Heart left ventricle (tissue), 16 donors: ENCODE measurements around the gene TOM1. TPM values are rescaled to one million over a fixed set of nuclear protein-coding genes. Genes with fewer than 3 reads are reported as not detected.

Experiments used
- ATAC-seq, 4 donors: fragments of 200-7000 bp; cut with Tn5 transposase; one replicate each; pipeline ENCODE4 v1.9.1; 2020 to 2022; ENCODE audit warnings: moderate library complexity in 4 of 4, mild to moderate bottlenecking in 3 of 4, moderate number of reproducible peaks in 1 of 4
- DNase-seq, 5 donors: peaks; one replicate each; pipeline ENCODE4 v3.0.0-alpha.2; 2020
- H3K27ac ChIP-seq, 12 donors: fragments of 200-600 bp; sonication (generic) in 4 of 12; one replicate each; pipeline versions ENCODE4 v1.5.0 to v1.8.0; 2016 to 2022; ENCODE audit warnings: mild to moderate bottlenecking in 2 of 12
- H3K27me3 ChIP-seq, 9 donors: fragments of 200-600 bp; sonication (generic) in 2 of 9; one replicate each; pipeline versions ENCODE4 v1.5.1 to v1.8.0; 2016 to 2022; ENCODE audit warnings: mild to moderate bottlenecking in 3 of 9
- H3K36me3 ChIP-seq, 9 donors: fragments of 200-600 bp; sonication (generic) in 2 of 9; one replicate each; pipeline versions ENCODE4 v1.5.0 to v1.8.0; 2018 to 2022; ENCODE audit warnings: mild to moderate bottlenecking in 2 of 9
- H3K4me1 ChIP-seq, 12 donors: fragments of 200-600 bp; sonication (generic) in 4 of 12; one replicate each; pipeline versions ENCODE4 v1.5.0 to v1.8.0; 2016 to 2022; ENCODE audit warnings: mild to moderate bottlenecking in 3 of 12
- H3K4me3 ChIP-seq, 12 donors: fragments of 200-600 bp; sonication (generic) in 4 of 12; one replicate each; pipeline versions ENCODE4 v1.5.0 to v1.8.0; 2017 to 2022; ENCODE audit warnings: mild to moderate bottlenecking in 9 of 12, moderate library complexity in 4 of 12
- H3K9me3 ChIP-seq, 12 donors: fragments of 200-600 bp; sonication (generic) in 4 of 12; one replicate each; pipeline versions ENCODE4 v1.5.0 to v1.8.0; 2016 to 2022; ENCODE audit warnings: mild to moderate bottlenecking in 1 of 12
- POLR2A ChIP-seq, 2 donors: fragments of 450-650 bp; IDR thresholded peaks; one replicate each; pipeline ENCODE4 v1.6.1; 2017; ENCODE audit warnings: antibody characterized with exemption in 2 of 2, mild to moderate bottlenecking in 2 of 2, moderate library complexity in 2 of 2
- WGBS, 4 donors: extraction: QIAGEN DNeasy Blood & Tissue Kit in 2 of 4; methylation state at CpG; one replicate each; pipeline versions ENCODE4 v1.1.5 to v1.1.7; 2013 to 2018; 5-methylcytosine and 5-hydroxymethylcytosine counted together
- intact Hi-C, 10 donors: fragments of 100-400 bp; cut with DNase I; formaldehyde crosslinking; loops; one replicate each; pipeline versions ENCODE4 v1.11.1 to v1.14.2; 2022
- polyA plus RNA-seq, 2 donors: library from polyadenylated mRNA; stranded (reverse); fragments of 200-250 nt; gene quantifications; one replicate each; pipeline ENCODE4 v1.2.3, GENCODE V29; 2013
- total RNA-seq, 9 donors: library from RNA; depleted of rRNA in 2 of 9; stranded (reverse); fragments of >200 nt in 2 of 9; fragmentation: NEBNext Ultra II Directional in 3 of 9; extraction: Animal tissue kit (Norgen Biotek cat#: 25700) in 3 of 9; gene quantifications; one replicate each; pipeline versions ENCODE4 v1.1.0 to v1.2.4, GENCODE V29; 2016 to 2023
- TF ChIP-seq, protein P1 (sequence below), 12 donors: fragments of 200-600 bp; sonication (generic) in 4 of 12; IDR thresholded peaks; one replicate each; pipeline versions ENCODE4 v1.5.0 to v1.8.0; 2018 to 2022; ENCODE audit warnings: antibody characterized with exemption in 12 of 12, mild to moderate bottlenecking in 5 of 12
- donor health status: ischemic (EF 13 %, LVEDD 7.1; RV severe dilation, severe dysfunction).
- donor health status: healthy with polysubstance abuse.
- donor health status: DM: no; HTN: yes; CAD: no.
- donor health status: DM: no; HTN: no; CAD: no.
- donor health status: ischemic (EF 25% LVEDD 6.9; RV normal size, moderate dysfunction).
- donor health status: ischemic (EF 25% LVEDD 5.7; RV mildly dilated, moderate dysfunction).
- donor health status: healthy.
- donor health status: DM: yes; HTN: yes; CAD: no.
- donor health status: ischemic (EF 35%, LVEDD 5.7; RV mildly dilated, moderate dysfunction).
- donor health status: nonischemic (EF 11% LVEDD 7.7; RV severe dilation, severe dysfunction).
- donor health status: DM: yes; HTN: yes; CAD: no.
- donor health status: PGD.
- donor health status: ischemic (EF 29% LVEDD 5.4; RV normal size, mild dysfunction).
- donor health status: nonischemic (EF 23%, LVEDD 6.1; RV moderate dilation, normal function).

The TOM1 gene
- total and polyA plus RNA-seq, 11 donors: 46.8 to 362 (median 56.8) TPM

DNA sequence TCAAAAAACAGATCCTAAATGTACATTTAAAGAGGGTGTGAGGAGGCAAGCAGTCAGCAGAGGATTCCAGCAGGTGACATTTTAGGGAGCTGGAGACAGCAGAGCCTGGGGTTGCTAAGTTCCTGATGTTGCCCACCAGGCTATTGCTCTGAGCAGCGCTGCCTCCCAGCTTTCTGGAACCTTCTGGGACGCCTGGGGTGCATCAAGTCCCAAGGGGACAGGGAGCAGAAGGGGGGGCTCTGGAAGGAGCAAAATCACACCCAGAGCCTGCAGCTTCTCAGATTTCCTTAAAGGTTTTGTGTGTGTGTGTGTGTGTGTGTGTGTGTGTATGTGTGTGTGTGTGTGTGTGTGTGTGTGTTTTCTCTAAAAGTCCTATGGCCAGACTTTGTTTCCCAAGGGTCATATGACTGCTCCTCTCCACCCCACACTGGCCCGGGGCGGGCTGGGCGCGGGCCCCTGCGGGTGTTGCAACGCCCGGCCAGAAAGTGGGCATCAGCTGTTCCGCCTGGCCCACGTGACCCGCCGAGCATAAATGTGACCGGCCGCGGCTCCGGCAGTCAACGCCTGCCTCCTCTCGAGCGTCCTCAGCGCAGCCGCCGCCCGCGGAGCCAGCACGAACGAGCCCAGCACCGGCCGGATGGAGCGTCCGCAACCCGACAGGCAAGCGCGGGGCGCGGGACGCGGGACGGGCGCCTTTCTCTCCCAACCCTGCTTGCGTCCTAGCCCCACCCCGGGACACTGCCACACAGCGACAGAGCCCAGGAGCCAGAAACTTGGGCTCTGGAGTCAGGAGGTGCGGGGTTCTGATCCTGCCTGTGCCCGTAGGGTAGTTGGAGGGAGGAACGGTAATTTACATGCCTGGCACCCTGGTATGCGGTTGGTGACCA is 81.1 kb downstream of the TOM1 start, which contains the start of gene HMOX1:
Gene HMOX1 (plus strand): TSS at position 560 of the 887 bp plus-strand sequence. CDS start 78 bp downstream, at position 638.
- Histone ChIP-seq H3K27ac (peak within 1 kb of the TSS in 11 of 12 donors; percentile 18 to 91 (median 70)), H3K4me1 (peaks cover 0 to 65% (median 18%) of the 10 kb centered on the region in 12 donors), H3K9me3 (no peaks in the 10 kb centered on the region), H3K4me3 (peak within 1 kb of the TSS; percentile 19 to 83 (median 63)), H3K27me3 (no peaks in the 10 kb centered on the region), H3K36me3 (peaks cover 0 to 27% (median 0%) of the 10 kb centered on the region in 9 donors)
- 4 to 6% (median 5%) methylated on average over 36 to 47 of the region's 47 CpGs for WGBS, 4 donors
- DNase-seq (peak; percentile 89 to 96 (median 92)), ATAC-seq (peak; percentile 77 to 94 (median 90))
- intact Hi-C loops: no loop called here
- TF ChIP-seq, protein P1, sequence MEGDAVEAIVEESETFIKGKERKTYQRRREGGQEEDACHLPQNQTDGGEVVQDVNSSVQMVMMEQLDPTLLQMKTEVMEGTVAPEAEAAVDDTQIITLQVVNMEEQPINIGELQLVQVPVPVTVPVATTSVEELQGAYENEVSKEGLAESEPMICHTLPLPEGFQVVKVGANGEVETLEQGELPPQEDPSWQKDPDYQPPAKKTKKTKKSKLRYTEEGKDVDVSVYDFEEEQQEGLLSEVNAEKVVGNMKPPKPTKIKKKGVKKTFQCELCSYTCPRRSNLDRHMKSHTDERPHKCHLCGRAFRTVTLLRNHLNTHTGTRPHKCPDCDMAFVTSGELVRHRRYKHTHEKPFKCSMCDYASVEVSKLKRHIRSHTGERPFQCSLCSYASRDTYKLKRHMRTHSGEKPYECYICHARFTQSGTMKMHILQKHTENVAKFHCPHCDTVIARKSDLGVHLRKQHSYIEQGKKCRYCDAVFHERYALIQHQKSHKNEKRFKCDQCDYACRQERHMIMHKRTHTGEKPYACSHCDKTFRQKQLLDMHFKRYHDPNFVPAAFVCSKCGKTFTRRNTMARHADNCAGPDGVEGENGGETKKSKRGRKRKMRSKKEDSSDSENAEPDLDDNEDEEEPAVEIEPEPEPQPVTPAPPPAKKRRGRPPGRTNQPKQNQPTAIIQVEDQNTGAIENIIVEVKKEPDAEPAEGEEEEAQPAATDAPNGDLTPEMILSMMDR (IDR thresholded peaks at IDR 0.05): peak in 4 of 12 donors; percentile 12 to 48 (median 38)
- peak in 1 of 2 donors; percentile 64 for TF ChIP-seq POLR2A (IDR thresholded peaks at IDR 0.05)

DNA sequence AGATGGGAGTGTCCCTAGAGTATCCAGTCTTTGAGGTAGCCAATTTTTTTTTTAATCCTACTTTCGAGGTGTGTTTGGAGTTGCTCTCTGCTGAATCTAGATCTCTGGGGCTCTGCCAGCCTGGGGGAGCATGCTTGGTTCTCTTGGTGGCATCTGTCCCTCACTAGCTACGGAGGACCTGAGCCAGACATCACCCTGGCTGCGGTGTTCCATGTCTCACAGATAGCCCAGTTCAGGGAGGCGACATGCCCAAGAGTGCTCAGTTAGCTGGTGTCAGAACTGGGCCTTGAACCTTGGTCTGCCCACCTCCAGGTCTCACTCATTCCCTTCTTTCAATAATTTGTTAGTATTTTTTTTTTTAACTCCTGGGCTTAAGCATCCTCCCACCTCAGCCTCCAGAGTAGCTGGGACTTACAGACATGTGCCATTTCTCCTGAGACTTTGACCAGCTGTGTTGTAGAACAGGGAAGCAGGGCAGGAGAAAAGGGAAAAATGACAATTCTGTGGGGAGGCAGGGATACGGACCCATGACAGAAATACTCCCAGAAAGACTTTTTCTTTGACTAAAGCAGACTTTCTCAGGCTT is 81.8 kb downstream of the TOM1 start:
- peak in 1 of 4 donors; percentile 2 for ATAC-seq
- DNase-seq: no peak
- Histone ChIP-seq H3K9me3 (no peaks in the 10 kb centered on the region), H3K4me3 (peak overlapping the region; percentile 19 to 83 (median 63)), H3K36me3 (peaks cover 0 to 35% (median 0%) of the 10 kb centered on the region in 9 donors), H3K27ac (peak overlapping the region in 10 of 12 donors; percentile 43 to 91 (median 70)), H3K27me3 (no peaks in the 10 kb centered on the region), H3K4me1 (peaks cover 0 to 58% (median 16%) of the 10 kb centered on the region in 12 donors)
- intact Hi-C loops: no loop called here
- TF ChIP-seq POLR2A (IDR thresholded peaks at IDR 0.05): no peak
- WGBS, 4 donors: 64 to 73% (median 70%) methylated on average over 4 to 5 of the region's 5 CpGs

DNA sequence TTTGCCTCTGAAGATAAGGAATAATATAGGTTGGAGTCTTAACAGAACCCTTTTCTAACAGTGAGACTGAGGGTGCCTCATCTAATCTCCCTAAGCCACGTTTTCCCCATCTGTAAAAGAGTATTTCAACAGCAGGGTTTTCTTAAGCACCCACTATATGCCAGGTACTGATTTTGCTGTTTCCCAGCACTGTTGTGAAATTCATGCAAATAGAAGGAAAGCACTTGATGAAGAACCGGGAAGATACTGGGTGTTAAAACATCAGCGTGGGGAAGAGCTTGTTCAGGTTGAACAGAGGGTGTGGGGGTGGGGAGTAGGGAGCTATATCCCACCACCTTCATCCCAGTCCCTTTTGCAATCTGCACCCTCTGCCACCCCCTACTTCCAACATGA is 84.0 kb downstream of the TOM1 start:
- DNase-seq: no peak
- 89 to 94% (median 91%) methylated on average over 3 of the region's 3 CpGs for WGBS, 4 donors
- Histone ChIP-seq H3K27me3 (no peaks in the 10 kb centered on the region), H3K27ac (peak overlapping the region in 1 of 12 donors; percentile 48), H3K4me1 (peaks cover 0 to 36% (median 9%) of the 10 kb centered on the region in 12 donors), H3K4me3 (peak overlapping the region in 2 of 12 donors; percentile 3 to 75), H3K36me3 (peaks cover 0 to 55% (median 8%) of the 10 kb centered on the region in 9 donors), H3K9me3 (no peaks in the 10 kb centered on the region)
- intact Hi-C loops: no loop called here
- ATAC-seq: no peak
- TF ChIP-seq POLR2A (IDR thresholded peaks at IDR 0.05): no peak
- TF ChIP-seq, protein P1 (IDR thresholded peaks at IDR 0.05): no peak

DNA sequence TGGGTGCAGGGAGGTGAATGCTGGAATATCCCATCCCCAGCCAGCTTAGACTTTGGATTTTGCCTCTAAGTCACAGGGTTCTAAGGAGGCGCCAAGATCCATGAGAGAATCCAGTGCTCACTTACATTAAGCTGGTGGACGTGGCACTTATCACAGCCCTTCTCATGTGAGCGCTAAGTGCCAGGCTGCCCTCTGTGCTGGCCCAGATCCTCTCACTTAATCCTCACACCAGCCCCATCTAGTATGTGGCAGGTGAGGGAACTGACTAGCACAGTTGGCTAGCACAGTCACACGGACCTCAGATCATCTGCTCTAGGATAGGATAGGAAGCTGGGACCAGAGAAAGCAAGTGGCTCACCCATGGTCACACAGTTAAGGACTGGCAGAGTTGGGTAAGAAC is 84.8 kb downstream of the TOM1 start:
- ATAC-seq (no peak), DNase-seq (no peak)
- no peaks in the 10 kb centered on the region for H3K9me3 ChIP-seq
- H3K36me3 ChIP-seq: peaks cover 0 to 60% (median 8%) of the 10 kb centered on the region in 9 donors
- no peaks in the 10 kb centered on the region for H3K27me3 ChIP-seq
- 69 to 100% (median 76%) methylated on average over 1 to 4 of the region's 4 CpGs for WGBS, 4 donors
- intact Hi-C loops: no loop called here
- no peak overlapping the region for H3K27ac ChIP-seq
- peak overlapping the region in 1 of 12 donors; percentile 75 for H3K4me3 ChIP-seq
- no peak for TF ChIP-seq POLR2A (IDR thresholded peaks at IDR 0.05)
- TF ChIP-seq, protein P1 (IDR thresholded peaks at IDR 0.05): no peak
- peaks cover 0 to 28% (median 9%) of the 10 kb centered on the region in 12 donors for H3K4me1 ChIP-seq
